ENCODE data around the gene LDHD. TPM values are rescaled to one million over a fixed set of nuclear protein-coding genes. Genes with fewer than 3 reads are reported as not detected.

The LDHD gene
- polyA plus RNA-seq, 3 donors = 3.7 to 6.3 (median 5.4) TPM

GRCh38 chr16:75086281-75086680 is 30.3 kb downstream of the LDHD start:
- H3K9ac ChIP-seq (ENCODE audit: insufficient read depth, low read length, poor library complexity, severe bottlenecking) = no peak overlapping the region
- no peak overlapping the region for H2AFZ ChIP-seq (ENCODE audit: insufficient read depth, low read depth, low read length, poor library complexity, severe bottlenecking)
- Mint-ChIP-seq H3K4me1 (peaks cover 38% of the 10 kb centered on the region), H3K27me3 (ENCODE audit: low read depth in 3 of 3) (peaks cover 0 to 2% (median 0%) of the 10 kb centered on the region in 3 donors), H3K36me3 (peaks cover 7 to 11% of the 10 kb centered on the region in 2 donors), H3K9me3 (peaks cover 0 to 2% (median 0%) of the 10 kb centered on the region in 7 donors), H3K4me3 (no peak overlapping the region), H3K27ac (no peak overlapping the region)
- DNase-seq = no peak
- intact Hi-C loops (cut with micrococcal nuclease) = no loop called here
- TF ChIP-seq CTCF (IDR thresholded peaks at IDR 0.05) = no peak
- no peak overlapping the region for H3K27ac ChIP-seq (ENCODE audit: low read depth in 1 of 2, low read length in 2 of 2)
- no peaks in the 10 kb centered on the region for H3K36me3 ChIP-seq (replicated peaks in 1 of 2; ENCODE audit: control insufficient read depth in 1 of 2, insufficient read depth in 2 of 2, low read length in 2 of 2)
- H3K27me3 ChIP-seq (ENCODE audit: control insufficient read depth in 2 of 2, insufficient read depth in 2 of 2, low read length in 2 of 2) = no peaks in the 10 kb centered on the region
- WGBS (ENCODE audit: insufficient coverage) = no CpG with 5 or more reads among the region's 1 CpG
- no peak overlapping the region for H3K4me2 ChIP-seq (replicated peaks; ENCODE audit: extremely low read depth, low read length, poor library complexity, severe bottlenecking)
- peaks cover 21 to 22% of the 10 kb centered on the region in 2 donors for H3K4me1 ChIP-seq (ENCODE audit: control insufficient read depth in 1 of 2, insufficient read depth in 2 of 2, low read length in 2 of 2)
- H3K4me3 ChIP-seq (replicated peaks in 1 of 3; ENCODE audit: low read depth in 2 of 3, low read length in 3 of 3) = no peak overlapping the region
- peaks cover 30% of the 10 kb centered on the region for H3K79me2 ChIP-seq (ENCODE audit: insufficient read depth, low read length)
- H3K9me3 ChIP-seq (replicated peaks in 1 of 2; ENCODE audit: control insufficient read depth in 1 of 2, insufficient read depth in 1 of 2, low read length in 2 of 2) = no peaks in the 10 kb centered on the region
- peaks cover 6% of the 10 kb centered on the region for H4K20me1 ChIP-seq (ENCODE audit: insufficient read depth, low read length)

DNA sequence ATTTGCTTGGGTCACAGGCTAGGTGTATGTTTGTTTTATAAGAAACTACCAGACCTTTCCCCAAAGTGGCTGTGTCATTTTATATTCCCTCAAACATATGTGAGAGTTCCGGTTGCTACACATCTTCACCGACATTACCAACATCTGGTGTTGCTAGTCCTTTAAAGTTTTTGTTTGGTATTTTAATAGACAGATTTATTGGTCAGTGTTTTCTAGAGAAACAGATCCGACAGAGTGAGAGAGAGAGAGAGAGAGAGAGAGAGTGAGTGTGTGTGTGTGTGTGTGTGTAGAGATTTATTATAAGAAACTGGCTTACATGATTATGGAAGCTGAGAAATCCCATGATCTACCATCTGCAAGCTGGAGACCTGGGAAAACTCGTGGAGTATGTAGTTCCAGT is 31.0 kb downstream of the LDHD start:
- H2AFZ ChIP-seq (ENCODE audit: insufficient read depth, low read depth, low read length, poor library complexity, severe bottlenecking) = no peak overlapping the region
- Mint-ChIP-seq H3K27ac (no peak overlapping the region), H3K27me3 (ENCODE audit: low read depth in 3 of 3) (peaks cover 0 to 2% (median 0%) of the 10 kb centered on the region in 3 donors), H3K4me1 (peaks cover 40% of the 10 kb centered on the region), H3K4me3 (no peak overlapping the region), H3K9me3 (peaks cover 0 to 2% (median 0%) of the 10 kb centered on the region in 7 donors), H3K36me3 (peaks cover 7 to 11% of the 10 kb centered on the region in 2 donors)
- intact Hi-C loops (cut with micrococcal nuclease) = no loop called here
- H3K36me3 ChIP-seq (replicated peaks in 1 of 2; ENCODE audit: control insufficient read depth in 1 of 2, insufficient read depth in 2 of 2, low read length in 2 of 2) = no peaks in the 10 kb centered on the region
- H3K4me1 ChIP-seq (ENCODE audit: control insufficient read depth in 1 of 2, insufficient read depth in 2 of 2, low read length in 2 of 2) = peaks cover 21 to 22% of the 10 kb centered on the region in 2 donors
- H3K9me3 ChIP-seq (replicated peaks in 1 of 2; ENCODE audit: control insufficient read depth in 1 of 2, insufficient read depth in 1 of 2, low read length in 2 of 2) = no peaks in the 10 kb centered on the region
- H3K9ac ChIP-seq (ENCODE audit: insufficient read depth, low read length, poor library complexity, severe bottlenecking) = no peak overlapping the region
- H3K27me3 ChIP-seq (ENCODE audit: control insufficient read depth in 2 of 2, insufficient read depth in 2 of 2, low read length in 2 of 2) = no peaks in the 10 kb centered on the region
- 100% methylated on average over 2 of the region's 4 CpGs for WGBS (ENCODE audit: insufficient coverage)
- no peak overlapping the region for H3K27ac ChIP-seq (ENCODE audit: low read depth in 1 of 2, low read length in 2 of 2)
- no peak overlapping the region for H3K4me2 ChIP-seq (replicated peaks; ENCODE audit: extremely low read depth, low read length, poor library complexity, severe bottlenecking)
- no peak for TF ChIP-seq CTCF (IDR thresholded peaks at IDR 0.05)
- H4K20me1 ChIP-seq (ENCODE audit: insufficient read depth, low read length) = peaks cover 6% of the 10 kb centered on the region
- no peak overlapping the region for H3K4me3 ChIP-seq (replicated peaks in 1 of 3; ENCODE audit: low read depth in 2 of 3, low read length in 3 of 3)
- H3K79me2 ChIP-seq (ENCODE audit: insufficient read depth, low read length) = peaks cover 31% of the 10 kb centered on the region
- DNase-seq = no peak
